Chondrocyte (in vitro differentiated cells): Measurements from ENCODE around the gene ARMC9. TPM values are rescaled to one million over a fixed set of nuclear protein-coding genes. Genes with fewer than 3 reads are reported as not detected.
"Not testable (repeated sequence)": the region's sequence is repeated elsewhere in the genome, so short reads cannot be mapped to it uniquely, and the experiment has no call there.

Experiments used
- DNase-seq: peaks from one replicate; pipeline ENCODE4 v3.0.0; 2021; ENCODE audit warnings: mixed read lengths, low spot score
- H3K27ac Mint-ChIP-seq: one replicate; pipeline ENCODE4 v1.8.0; 2021; ENCODE audit warnings: mild to moderate bottlenecking, moderate library complexity, mixed read lengths; ENCODE audit not compliant: unreplicated experiment
- H3K27me3 Mint-ChIP-seq: 2 replicates; pipeline ENCODE4 v1.8.0; 2021; ENCODE audit warnings: low read depth, mixed read lengths
- H3K36me3 Mint-ChIP-seq: 2 replicates; pipeline ENCODE4 v1.8.0; 2021; ENCODE audit warnings: low read depth, mixed read lengths
- H3K4me1 Mint-ChIP-seq: 2 replicates; pipeline ENCODE4 v1.8.0; 2021; ENCODE audit warnings: low read depth, mild to moderate bottlenecking, mixed read lengths
- H3K4me3 Mint-ChIP-seq: one replicate; pipeline ENCODE4 v1.8.0; 2021; ENCODE audit warnings: mild to moderate bottlenecking, moderate library complexity, mixed read lengths; ENCODE audit not compliant: unreplicated experiment
- H3K9me3 Mint-ChIP-seq: 2 replicates; pipeline ENCODE4 v1.8.0; 2021; ENCODE audit warnings: low read depth, mixed read lengths
- total RNA-seq: library from RNA; stranded (reverse); gene quantifications from 3 replicates; pipeline ENCODE4 v1.2.1, GENCODE V29; 2021
- TF ChIP-seq, protein P1 (sequence below): fragments of 200-600 bp; sonication (generic); IDR thresholded peaks from 2 replicates; pipeline ENCODE4 v1.5.0; 2021; ENCODE audit warnings: antibody characterized with exemption, mild to moderate bottlenecking, moderate library complexity

The ARMC9 gene
- total RNA-seq, 1 donor from 2014 or later, result 188 TPM

DNA sequence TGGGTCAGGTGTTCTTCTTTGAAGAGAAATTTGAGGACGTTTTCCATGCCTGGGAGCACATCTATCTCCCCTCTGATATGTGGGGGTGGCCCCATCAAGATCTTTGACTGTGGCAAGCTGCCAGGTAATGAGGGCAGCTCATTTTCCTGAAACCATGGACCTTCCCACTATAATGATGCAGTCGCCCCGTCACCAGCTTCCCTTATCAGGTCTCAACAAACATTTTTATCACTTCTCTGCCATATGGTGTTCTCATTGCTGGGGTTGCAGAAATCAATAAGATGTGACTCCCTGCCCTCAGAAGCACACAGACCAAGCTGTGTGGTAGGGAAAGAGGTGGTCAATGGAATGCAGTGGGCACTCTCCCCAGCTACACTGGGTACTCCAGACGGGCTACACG lies 148.7 kb downstream of the ARMC9 start:
- TF ChIP-seq, protein P1, sequence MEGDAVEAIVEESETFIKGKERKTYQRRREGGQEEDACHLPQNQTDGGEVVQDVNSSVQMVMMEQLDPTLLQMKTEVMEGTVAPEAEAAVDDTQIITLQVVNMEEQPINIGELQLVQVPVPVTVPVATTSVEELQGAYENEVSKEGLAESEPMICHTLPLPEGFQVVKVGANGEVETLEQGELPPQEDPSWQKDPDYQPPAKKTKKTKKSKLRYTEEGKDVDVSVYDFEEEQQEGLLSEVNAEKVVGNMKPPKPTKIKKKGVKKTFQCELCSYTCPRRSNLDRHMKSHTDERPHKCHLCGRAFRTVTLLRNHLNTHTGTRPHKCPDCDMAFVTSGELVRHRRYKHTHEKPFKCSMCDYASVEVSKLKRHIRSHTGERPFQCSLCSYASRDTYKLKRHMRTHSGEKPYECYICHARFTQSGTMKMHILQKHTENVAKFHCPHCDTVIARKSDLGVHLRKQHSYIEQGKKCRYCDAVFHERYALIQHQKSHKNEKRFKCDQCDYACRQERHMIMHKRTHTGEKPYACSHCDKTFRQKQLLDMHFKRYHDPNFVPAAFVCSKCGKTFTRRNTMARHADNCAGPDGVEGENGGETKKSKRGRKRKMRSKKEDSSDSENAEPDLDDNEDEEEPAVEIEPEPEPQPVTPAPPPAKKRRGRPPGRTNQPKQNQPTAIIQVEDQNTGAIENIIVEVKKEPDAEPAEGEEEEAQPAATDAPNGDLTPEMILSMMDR, result no peak
- H3K27ac Mint-ChIP-seq, result peak overlapping the region; percentile 17
- no peak overlapping the region for H3K4me3 Mint-ChIP-seq
- H3K36me3 Mint-ChIP-seq, result peaks cover 40% of the 10 kb centered on the region
- peaks cover 10% of the 10 kb centered on the region for H3K4me1 Mint-ChIP-seq
- no peak for DNase-seq
- H3K9me3 Mint-ChIP-seq, result no peaks in the 10 kb centered on the region
- no peaks in the 10 kb centered on the region for H3K27me3 Mint-ChIP-seq

- Mint-ChIP-seq H3K27me3 (no peaks in the 10 kb centered on the region), H3K36me3 (peaks cover 40% of the 10 kb centered on the region), H3K9me3 (no peaks in the 10 kb centered on the region), H3K4me3 (no peak overlapping the region), H3K27ac (no peak overlapping the region), H3K4me1 (peaks cover 10% of the 10 kb centered on the region)
- TF ChIP-seq, protein P1, result no peak
- no peak for DNase-seq
These were observed 149.2 kb downstream of the ARMC9 start for GRCh38 chr2:231347638-231348037.

DNA sequence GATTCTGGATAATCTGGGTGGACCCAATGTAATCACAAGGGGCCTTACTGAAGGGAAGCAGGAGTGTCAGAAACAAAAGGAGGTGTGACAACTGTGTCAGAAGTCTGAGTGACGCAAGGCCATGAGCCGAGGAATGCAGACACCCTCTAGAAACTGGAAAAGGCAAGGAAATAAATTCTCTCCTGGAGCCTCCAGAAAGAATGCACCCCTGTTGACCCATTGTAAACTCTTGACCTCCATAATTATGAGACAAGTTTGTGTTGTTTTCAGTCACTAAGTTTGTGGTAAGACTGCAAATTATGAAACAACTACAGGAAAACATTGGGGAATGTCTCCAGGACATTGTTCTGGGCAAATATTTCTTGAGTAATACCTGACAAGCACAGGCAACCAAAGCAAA lies 149.7 kb downstream of the ARMC9 start:
- no peak for DNase-seq
- peaks cover 10% of the 10 kb centered on the region for H3K4me1 Mint-ChIP-seq
- H3K27me3 Mint-ChIP-seq, result no peaks in the 10 kb centered on the region
- no peak overlapping the region for H3K27ac Mint-ChIP-seq
- no peak overlapping the region for H3K4me3 Mint-ChIP-seq
- TF ChIP-seq, protein P1, result no peak
- H3K9me3 Mint-ChIP-seq, result no peaks in the 10 kb centered on the region
- H3K36me3 Mint-ChIP-seq, result peaks cover 40% of the 10 kb centered on the region

DNA sequence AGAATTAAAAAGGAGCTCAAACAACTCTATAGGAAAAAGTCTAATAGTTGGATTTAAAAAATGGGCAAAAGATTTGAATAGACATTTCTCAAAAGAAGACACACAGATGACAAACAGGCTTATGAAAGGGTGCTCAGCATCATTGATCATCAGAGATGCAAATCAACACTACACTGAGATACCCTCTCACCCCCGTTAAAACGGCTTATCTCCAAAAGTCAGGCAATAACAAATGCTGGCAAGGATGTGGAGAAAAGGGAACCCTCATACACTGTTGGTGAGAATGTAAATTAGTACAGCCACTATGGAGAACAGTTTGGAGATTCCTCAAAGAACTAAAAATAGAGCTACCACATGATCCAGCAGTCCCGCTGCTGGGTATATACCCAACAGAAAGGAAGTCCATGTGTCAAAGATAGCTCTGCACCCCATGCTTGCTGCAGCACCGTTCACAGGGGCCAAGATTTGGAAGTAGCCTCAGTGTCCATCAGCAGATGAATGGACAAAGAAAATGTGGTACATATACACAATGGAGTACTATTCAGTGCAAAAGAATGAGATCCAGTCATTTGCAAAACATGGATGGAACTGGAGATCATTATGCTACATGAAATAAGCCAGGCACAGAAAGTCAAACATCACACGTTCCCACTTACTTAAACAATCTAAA lies 150.4 kb downstream of the ARMC9 start:
- no peak for DNase-seq
- Mint-ChIP-seq H3K27ac (no peak overlapping the region), H3K4me1 (peaks cover 10% of the 10 kb centered on the region), H3K9me3 (no peaks in the 10 kb centered on the region), H3K27me3 (no peaks in the 10 kb centered on the region), H3K36me3 (peaks cover 40% of the 10 kb centered on the region), H3K4me3 (no peak overlapping the region)
- TF ChIP-seq, protein P1, result no peak

DNA sequence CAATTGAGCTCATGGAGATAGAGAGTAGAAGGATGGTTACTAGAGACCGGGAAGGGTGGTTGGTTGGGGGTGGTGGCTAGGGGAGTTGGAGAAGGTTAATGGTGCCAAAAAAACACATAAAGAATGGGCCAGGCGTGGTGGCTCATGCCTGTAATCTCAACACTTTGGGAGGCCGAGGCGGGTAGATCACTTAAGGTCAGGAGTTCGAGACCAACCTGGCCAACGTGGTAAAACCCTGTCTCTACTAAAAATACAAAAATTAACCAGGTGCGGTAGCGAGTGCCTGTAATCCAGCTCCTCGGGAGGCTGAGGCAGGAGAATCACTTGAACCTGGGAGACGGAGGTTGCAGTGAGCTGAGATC lies 150.9 kb downstream of the ARMC9 start:
- H3K4me1 Mint-ChIP-seq, result peaks cover 10% of the 10 kb centered on the region
- H3K36me3 Mint-ChIP-seq, result peaks cover 38% of the 10 kb centered on the region
- peak; percentile 11 for DNase-seq
- H3K27me3 Mint-ChIP-seq, H3K4me3 Mint-ChIP-seq, H3K9me3 Mint-ChIP-seq, H3K27ac Mint-ChIP-seq: not testable (repeated sequence)

GRCh38 chr2:231351648-231352047 lies 153.2 kb downstream of the ARMC9 start:
- H3K36me3 Mint-ChIP-seq, result peaks cover 21% of the 10 kb centered on the region
- no peaks in the 10 kb centered on the region for H3K27me3 Mint-ChIP-seq
- no peak for DNase-seq

More at GRCh38 chr2:231351648-231352047, 153.2 kb downstream of the ARMC9 start:
- Mint-ChIP-seq H3K4me1 (peaks cover 18% of the 10 kb centered on the region), H3K27ac (no peak overlapping the region), H3K9me3 (no peaks in the 10 kb centered on the region), H3K4me3 (no peak overlapping the region)
- TF ChIP-seq, protein P1, result no peak
